Gastroesophageal sphincter (tissue), 3 donors: ENCODE results near the gene YIPF2.
"Not testable (repeated sequence)": the region's sequence is repeated elsewhere in the genome, so short reads cannot be mapped to it uniquely, and the experiment has no call there.

Experiments used
- CTCF ChIP-seq, 4 experiments: fragments of 200-600 bp in 2 of 4; fragments of 450-650 bp in 2 of 4; sonication (generic) in 1 of 4; IDR thresholded peaks; one replicate each; pipeline ENCODE4 v1.5.1; 2017 to 2019; ENCODE audit warnings: antibody characterized with exemption in 4 of 4, mild to moderate bottlenecking in 2 of 4, moderate library complexity in 2 of 4
- POLR2A ChIP-seq, 2 donors: fragments of 450-650 bp; IDR thresholded peaks; one replicate each; pipeline ENCODE4 v1.6.1; 2017; ENCODE audit warnings: antibody characterized with exemption in 2 of 2, mild to moderate bottlenecking in 2 of 2, moderate library complexity in 1 of 2

DNA sequence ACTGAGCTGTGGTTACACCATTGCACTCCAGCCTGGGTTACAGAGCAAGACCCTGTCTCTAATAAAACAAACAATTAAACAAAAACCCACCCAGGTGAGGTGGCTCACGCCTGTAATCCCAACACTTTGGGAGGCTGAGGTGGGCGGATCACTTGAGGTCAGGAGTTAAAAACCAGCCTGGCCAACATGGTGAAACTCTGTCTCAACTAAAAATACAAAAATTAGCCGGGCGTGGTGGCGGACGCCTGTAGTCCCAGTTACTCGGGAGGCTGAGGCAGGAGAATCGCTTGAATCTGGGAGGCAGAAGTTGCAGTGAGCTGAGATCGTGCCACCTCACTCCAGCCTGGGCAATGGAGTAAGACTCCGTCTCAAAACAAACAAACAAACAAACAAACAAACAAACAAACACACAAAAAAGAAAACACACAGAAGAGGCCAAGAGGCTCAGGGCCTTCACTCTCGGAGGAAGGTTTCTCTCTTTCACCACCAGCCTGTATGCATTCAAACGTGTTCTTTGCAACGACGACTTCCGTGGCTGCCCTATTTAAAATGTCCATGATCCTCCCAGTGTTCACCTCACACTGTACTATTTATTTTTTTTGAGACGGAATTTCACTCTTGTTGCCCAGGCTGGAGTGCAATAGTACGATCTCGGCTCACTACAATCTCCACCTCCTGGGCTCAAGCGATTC lies 31.0 kb upstream of the YIPF2 start:
- not testable (repeated sequence) for TF ChIP-seq POLR2A, CTCF (IDR thresholded peaks at IDR 0.05)
